ENCODE results near the gene MCF2L2. TPM values are rescaled to one million over a fixed set of nuclear protein-coding genes. Genes with fewer than 3 reads are reported as not detected.

MCF2L2 gene
- total and polyA plus RNA-seq, 9 of the 15 experiments (the other 6 are each of a cell fraction or from before 2014, with no cell fraction given): 0.56 to 4.2 (median 3.0) TPM

- no peak for TF ChIP-seq E2F1 (CRISPR knock-in tag; IDR thresholded peaks at IDR 0.05)
- no peak for TF ChIP-seq CEBPG (CRISPR knock-in tag; IDR thresholded peaks at IDR 0.05)
- no peak for TF ChIP-seq CEBPG (tag; conservative IDR thresholded peaks at IDR 0.05 in 1 of 2, IDR thresholded peaks at IDR 0.05 in 1 of 2)
- no peak for TF ChIP-seq FOXO4 (CRISPR knock-in tag; IDR thresholded peaks at IDR 0.05)
- no peak for TF ChIP-seq RBM14 (IDR thresholded peaks at IDR 0.05; ENCODE audit: borderline replicate concordance, insufficient read depth, low read depth, low read length)
- TF ChIP-seq GMEB1 (CRISPR knock-in tag; IDR thresholded peaks at IDR 0.05): no peak
- no peak for TF ChIP-seq TFE3 (CRISPR knock-in tag; IDR thresholded peaks at IDR 0.05)
- no peak for TF ChIP-seq BACH1 (tag; IDR thresholded peaks at IDR 0.05)
- TF ChIP-seq ZNF668 (CRISPR knock-in tag; IDR thresholded peaks at IDR 0.05): no peak
- no peak for TF ChIP-seq KAT8 (IDR thresholded peaks at IDR 0.05; ENCODE audit: low read depth)
- peak; percentile 15 to 93; a peak in 3 of 4 replicates for TF ChIP-seq RCOR1 (IDR thresholded peaks at IDR 0.05; ENCODE audit: borderline replicate concordance in 1 of 2, low read depth in 2 of 2, low read length in 2 of 2)
- TF ChIP-seq LEF1 (IDR thresholded peaks at IDR 0.05): peak; percentile 67
- TF ChIP-seq SRSF7 (optimal IDR thresholded peaks at IDR 0.05; ENCODE audit: low read depth, low read length): no peak
- no peak for TF ChIP-seq ZNF398 (CRISPR knock-in tag; IDR thresholded peaks at IDR 0.05)
- no peak for TF ChIP-seq NONO (IDR thresholded peaks at IDR 0.05; ENCODE audit: low read depth in 2 of 2, low read length in 1 of 2)
- no peak for TF ChIP-seq CC2D1A (IDR thresholded peaks at IDR 0.05)
- TF ChIP-seq HDAC2 (IDR thresholded peaks at IDR 0.05): peak; percentile 80; the same call in 1 of the 2 replicates
These were observed 18.1 kb downstream of the MCF2L2 start (continued) for GRCh38 chr3:183410280-183410679.
